GM19372 (cell line): ENCODE measurements around the gene MYORG.
A peak's percentile ranks its signal among the peaks of the same experiment; 100 is the strongest.

Source experiments
- ATAC-seq: cut with Tn5 transposase; IDR thresholded peaks from one replicate; pipeline ENCODE4 v1.9.1; 2021; ENCODE audit warnings: mild to moderate bottlenecking, low read depth, moderate library complexity; ENCODE audit not compliant: unreplicated experiment

Gene MYORG

DNA sequence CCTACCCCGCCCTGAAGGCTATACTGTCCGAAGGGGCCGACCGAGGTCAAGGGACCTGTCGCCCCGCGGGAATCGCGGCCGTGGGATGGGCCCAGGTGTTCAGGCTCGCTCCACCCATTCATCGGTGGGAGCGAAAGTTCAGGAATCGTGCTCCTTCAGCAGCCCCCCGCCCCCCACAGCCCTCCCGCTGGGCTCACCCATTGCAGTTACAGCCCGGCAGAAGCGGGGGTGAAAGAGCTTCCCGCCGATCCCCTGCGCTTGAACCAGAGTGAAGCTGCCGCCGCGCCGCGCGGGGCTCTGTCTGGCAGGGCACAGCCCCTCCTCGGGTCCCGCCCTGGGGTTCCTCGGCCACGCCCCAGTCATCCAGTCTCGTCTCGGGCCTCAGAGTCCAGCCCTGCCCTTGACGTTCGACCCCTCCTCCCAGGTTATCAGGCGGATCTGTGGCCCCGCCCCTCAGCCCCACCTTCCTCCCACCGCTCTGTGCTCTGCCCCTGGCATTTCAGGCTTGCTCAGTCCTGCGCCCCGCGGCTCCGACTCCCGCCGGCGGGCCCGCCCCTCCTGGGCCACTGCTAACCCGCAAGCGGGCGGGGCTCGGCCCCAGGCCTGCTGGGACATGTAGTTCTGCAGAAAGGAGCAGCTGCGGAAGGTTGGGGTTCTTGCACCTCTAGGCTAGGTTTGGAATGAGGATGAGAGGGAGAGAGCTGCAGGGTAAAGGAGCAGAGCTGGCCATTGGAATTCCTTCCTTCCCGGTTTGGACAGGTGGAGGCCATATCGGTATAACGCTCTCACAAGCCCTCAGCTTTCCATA lies at the start of gene MYORG:
MYORG (minus strand) TSS at position 303 of the 808 bp plus-strand sequence. CDS start 3,955 bp downstream, outside the sequence.
- peak; percentile 79 for ATAC-seq

GRCh38 chr9:34419716-34420504 lies 43.2 kb upstream of the MYORG start:
- ATAC-seq: no peak

GRCh38 chr9:34417734-34418133 lies 41.0 kb upstream of the MYORG start:
- ATAC-seq: no peak

DNA sequence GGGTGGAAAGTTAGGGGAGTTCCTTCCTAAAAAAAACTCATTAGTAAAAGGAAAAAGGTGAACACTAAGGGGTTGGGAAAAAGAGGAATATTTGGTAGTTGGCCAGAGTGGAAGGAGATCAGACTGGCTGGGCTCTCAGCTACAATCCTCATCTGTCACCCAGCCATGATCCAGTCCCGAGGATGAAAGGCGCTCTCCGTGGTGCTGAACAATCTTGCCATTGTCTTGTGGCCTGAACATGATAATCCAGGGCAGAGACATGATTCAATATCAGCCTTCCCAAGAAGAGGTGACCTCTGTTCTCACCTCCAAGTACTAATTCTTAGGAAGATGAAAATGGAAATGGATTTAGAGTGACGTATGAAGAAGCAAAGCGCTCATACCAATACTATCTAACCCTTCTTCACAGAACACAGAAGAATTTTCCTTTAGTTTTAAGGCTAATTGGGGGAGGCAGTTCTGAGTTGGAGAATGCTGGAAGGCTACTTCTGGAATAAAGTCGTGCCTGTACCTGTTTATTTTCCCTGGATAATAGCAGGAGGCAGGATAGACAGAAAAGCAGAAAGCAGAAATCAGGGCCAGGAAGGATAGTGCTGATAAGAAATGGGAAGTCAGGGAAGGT lies 36.6 kb upstream of the MYORG start:
- no peak for ATAC-seq

DNA sequence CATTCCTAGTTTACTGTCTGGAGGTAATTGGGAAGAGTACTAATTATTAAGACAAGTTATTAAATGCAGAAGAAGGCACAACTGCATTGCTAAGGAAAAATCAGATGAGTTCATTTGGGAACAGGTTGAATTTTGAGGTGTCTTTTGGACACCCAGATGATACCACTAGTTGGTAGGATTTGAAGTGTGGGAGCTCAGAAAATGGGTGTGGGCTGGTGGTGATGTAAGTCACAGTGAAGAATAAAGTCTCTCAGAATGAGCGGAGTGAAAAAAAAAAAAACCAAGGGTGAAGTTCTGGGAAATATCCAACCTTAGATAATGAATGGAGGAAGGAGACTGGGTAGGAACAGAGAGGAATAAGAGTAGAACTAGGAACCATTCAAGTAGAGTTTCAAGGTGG lies 35.6 kb upstream of the MYORG start:
- ATAC-seq: no peak

GRCh38 chr9:34409154-34409553 lies 32.5 kb upstream of the MYORG start:
- ATAC-seq: no peak

DNA sequence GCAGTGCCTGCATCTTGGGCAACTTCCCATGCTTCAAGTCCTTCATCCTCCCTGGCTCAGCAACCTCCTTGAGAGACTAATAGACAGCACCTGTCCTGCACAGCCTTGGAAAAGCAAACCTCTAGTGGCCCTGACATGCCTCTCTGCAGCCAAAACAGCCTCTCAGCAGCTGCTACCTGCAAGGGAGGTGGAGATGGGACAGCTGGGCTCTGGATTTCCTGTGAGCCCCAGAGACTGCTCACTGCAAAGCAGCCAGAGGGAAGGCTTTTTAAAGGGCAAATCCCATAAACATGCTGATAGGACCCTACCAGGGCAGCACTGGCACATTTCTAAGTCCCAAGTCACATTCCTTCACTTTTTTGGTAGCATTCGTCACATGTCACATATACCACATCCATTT lies 31.5 kb upstream of the MYORG start:
- no peak for ATAC-seq

DNA sequence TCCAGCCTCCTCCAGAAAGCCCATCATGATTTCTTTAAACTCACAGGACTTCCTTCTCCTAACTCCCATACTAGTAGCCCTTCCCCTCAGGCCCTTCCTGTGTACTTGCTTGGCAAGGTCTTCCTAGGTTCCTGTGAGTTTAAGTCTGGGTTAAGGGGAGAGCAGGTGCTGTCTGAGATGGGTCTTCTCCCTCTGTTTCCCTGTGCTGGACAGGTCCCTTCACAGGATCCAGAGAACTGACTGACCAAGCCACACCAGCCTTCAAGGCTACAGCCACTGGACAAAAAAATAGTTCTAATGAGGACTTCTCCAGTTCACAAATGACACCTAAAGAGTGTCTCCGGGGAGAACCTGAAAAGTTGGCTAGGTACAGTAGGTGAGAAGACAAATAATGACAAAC lies 29.5 kb upstream of the MYORG start:
- no peak for ATAC-seq

GRCh38 chr9:34405719-34406118 lies 29.0 kb upstream of the MYORG start:
- no peak for ATAC-seq

- ATAC-seq: no peak
These were observed 27.1 kb upstream of the MYORG start for GRCh38 chr9:34403554-34404380.

- ATAC-seq: no peak
These were observed 24.2 kb upstream of the MYORG start for GRCh38 chr9:34400686-34401602.

DNA sequence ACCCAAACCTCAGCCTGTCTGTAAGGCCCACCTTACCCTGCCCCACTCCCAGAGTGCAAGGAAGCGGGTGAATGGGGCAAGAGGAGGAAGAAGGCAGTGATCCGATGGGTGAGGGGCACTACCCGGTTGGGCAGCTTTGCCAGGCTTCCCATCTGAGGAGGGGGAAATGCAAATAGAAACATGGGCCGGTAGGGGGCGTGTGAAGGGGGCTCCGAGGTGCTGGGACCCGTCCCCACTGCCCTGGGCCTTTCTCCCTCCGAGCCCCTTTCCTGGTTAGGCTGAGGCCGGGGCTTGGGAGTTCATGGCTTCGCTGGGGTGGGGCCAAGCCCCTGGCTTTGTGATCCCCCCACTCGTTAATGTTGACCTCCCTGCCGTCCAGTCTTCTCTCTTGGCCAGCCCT lies 23.6 kb upstream of the MYORG start:
- ATAC-seq: no peak

- no peak for ATAC-seq
These were observed 23.0 kb upstream of the MYORG start for GRCh38 chr9:34399729-34400128.

DNA sequence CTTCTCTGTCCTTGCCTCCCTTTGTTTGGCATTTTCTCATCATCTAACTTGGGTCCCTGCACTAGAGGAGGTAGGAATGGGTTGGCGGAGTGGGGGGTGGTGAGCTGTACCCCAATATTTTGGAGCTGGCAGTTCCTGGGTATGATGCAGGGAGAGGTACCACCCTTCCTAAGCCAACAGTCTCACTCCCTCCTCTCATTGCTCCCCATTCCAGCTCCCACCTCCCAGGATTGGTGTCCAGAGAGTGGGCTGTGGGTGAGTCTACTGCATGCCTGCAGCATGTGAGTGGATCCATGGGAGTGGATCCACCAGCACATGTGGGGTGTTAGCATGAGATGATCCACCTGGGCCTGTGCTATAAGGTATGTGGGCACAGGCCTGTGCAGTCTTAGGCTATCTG lies 22.2 kb upstream of the MYORG start:
- ATAC-seq: no peak

- ATAC-seq: no peak
These were observed 19.8 kb upstream of the MYORG start for GRCh38 chr9:34396276-34397214.

DNA sequence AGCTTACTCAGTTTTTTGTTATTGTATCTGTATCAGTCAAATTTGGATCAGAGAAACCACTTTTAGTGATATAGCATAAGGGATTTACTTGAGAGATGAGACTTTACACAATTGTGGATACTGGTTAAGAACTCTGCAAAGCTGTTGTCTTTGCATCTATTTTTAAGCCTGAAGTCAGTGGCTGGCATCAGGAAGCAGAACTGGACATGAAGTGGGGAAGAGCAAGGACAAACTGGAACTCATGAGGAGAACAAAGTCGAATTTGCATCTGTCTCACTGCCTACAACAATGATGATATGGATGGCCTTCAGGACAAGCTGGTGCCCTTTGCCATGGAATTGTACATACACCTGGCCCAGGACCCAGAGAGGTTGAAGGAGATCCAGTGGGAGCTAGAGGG lies 15.8 kb upstream of the MYORG start:
- no peak for ATAC-seq

DNA sequence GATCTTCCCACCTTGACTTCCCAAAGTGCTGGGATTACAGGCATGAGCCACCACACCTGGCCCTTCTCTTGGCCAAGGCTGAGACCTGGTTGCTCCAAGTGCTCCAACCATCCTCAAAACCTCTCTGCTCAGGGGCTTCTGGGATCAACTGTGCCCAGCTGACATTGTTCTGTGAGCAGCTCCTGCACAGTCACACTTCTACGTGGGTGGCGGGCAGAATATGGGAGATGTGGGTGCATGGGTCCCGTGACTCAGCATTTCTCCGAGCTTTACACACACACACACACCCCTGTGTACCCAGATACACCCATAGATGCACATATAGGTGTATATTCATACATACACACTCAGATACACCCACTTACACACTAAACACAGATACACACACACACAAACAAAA lies 10.5 kb upstream of the MYORG start:
- ATAC-seq: no peak

DNA sequence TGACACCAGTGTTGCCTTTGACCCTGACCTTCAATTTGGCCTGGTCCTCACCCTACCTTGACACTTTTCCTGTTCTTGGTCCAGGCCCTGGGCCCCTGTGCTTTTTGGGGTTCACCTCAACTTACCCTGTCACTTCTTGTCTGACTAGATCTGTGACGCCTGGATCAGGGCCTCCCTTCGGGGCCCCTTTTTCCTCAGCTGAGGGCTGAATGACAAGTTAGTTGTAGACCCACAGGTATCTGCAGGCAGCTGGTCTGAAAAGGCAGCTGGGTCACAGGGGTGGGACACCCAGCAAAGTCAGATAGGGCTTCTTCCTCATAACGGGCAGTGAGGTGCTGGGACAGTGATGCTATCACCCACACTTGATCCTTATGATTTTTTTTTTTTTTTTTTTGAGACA lies 10.0 kb upstream of the MYORG start:
- no peak for ATAC-seq
